Fibroblast of the aortic adventitia (primary cell): ENCODE results near the gene FUNDC1. TPM values are rescaled to one million over a fixed set of nuclear protein-coding genes. Genes with fewer than 3 reads are reported as not detected.

Source experiments
- DNase-seq: peaks from one replicate; pipeline ENCODE4 v3.0.0-alpha.2; 2010; ENCODE audit warnings: low read depth
- H3K4me3 ChIP-seq: 2 replicates; pipeline ENCODE4 v1.5.1; 2011; ENCODE audit warnings: low read depth, mild to moderate bottlenecking, control low read depth, low read length, moderate library complexity
- total RNA-seq: library from RNA; depleted of rRNA; stranded (reverse); fragments of >200 nt; gene quantifications from 2 replicates; pipeline ENCODE4 v1.2.3, GENCODE V29; 2012; ENCODE audit warnings: low replicate concordance
- TF ChIP-seq, protein P1 (sequence below): IDR thresholded peaks from 2 replicates; pipeline ENCODE4 v1.5.1; 2011; ENCODE audit warnings: mild to moderate bottlenecking, low read length, control low read depth, inconsistent platforms; ENCODE audit not compliant: insufficient read depth

The FUNDC1 gene
- total RNA-seq, 1 donor: 18.6 TPM

DNA sequence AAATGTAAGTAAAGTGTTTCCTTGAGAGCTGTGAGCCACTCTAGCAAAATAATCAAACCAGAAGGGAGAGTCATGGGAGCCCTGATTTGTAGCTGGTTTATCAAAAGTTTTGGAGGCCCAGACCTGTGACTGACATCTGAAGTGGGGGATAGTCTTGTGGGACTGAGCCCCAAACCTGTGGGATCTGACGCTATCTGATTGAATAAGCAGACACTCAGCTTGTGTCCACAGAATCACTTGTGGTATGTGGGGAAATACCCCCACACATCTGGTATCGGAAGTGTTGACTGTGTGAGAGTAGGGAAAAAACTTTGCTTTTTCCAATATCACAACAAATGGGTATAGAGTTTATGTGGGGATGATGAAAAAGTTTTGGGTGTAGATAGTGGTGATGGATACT is 35.4 kb downstream of the FUNDC1 start:
- no peak overlapping the region for H3K4me3 ChIP-seq
- TF ChIP-seq, protein P1, sequence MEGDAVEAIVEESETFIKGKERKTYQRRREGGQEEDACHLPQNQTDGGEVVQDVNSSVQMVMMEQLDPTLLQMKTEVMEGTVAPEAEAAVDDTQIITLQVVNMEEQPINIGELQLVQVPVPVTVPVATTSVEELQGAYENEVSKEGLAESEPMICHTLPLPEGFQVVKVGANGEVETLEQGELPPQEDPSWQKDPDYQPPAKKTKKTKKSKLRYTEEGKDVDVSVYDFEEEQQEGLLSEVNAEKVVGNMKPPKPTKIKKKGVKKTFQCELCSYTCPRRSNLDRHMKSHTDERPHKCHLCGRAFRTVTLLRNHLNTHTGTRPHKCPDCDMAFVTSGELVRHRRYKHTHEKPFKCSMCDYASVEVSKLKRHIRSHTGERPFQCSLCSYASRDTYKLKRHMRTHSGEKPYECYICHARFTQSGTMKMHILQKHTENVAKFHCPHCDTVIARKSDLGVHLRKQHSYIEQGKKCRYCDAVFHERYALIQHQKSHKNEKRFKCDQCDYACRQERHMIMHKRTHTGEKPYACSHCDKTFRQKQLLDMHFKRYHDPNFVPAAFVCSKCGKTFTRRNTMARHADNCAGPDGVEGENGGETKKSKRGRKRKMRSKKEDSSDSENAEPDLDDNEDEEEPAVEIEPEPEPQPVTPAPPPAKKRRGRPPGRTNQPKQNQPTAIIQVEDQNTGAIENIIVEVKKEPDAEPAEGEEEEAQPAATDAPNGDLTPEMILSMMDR: no peak
- DNase-seq: no peak

DNA sequence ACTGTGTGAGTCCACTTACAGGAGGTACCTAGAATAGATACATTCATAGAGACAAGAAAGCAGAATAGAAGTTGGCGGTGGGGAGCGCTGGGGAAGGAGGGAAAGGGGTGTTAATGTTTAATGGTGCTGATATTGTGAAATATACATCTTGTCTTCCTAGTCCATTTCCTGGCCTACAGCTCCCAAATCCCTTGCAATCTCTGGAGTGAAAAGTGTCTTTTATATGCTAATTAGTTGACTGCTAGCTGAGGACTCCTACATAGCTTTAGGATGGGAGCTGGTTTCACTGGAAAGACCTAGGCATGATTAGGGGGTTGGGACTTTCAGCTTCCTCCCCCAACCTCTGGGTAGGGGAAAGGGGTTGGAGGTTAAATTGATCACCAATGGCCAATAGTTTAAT is 36.0 kb downstream of the FUNDC1 start:
- TF ChIP-seq, protein P1: no peak
- DNase-seq: no peak
- no peak overlapping the region for H3K4me3 ChIP-seq

DNA sequence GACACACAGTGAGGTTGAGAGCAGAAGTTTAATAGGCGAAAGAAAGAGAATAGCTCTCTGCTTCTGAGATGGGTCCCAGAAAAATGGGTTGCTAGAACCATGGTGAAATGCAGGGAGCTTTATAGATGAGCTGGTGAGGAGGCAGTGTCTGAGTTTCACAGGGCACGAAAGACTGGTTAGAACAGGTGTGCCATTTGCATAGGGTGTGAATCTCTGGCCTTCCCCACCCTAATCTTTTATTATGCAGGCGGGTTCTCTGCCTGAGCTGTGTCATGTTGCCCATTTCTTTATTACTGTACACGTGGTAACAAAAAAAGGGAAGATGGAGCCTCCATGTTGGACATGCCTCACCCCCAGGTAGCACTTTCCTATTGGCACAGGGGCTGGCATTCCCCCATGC is 39.1 kb downstream of the FUNDC1 start:
- H3K4me3 ChIP-seq: no peak overlapping the region
- TF ChIP-seq, protein P1: no peak
- no peak for DNase-seq

DNA sequence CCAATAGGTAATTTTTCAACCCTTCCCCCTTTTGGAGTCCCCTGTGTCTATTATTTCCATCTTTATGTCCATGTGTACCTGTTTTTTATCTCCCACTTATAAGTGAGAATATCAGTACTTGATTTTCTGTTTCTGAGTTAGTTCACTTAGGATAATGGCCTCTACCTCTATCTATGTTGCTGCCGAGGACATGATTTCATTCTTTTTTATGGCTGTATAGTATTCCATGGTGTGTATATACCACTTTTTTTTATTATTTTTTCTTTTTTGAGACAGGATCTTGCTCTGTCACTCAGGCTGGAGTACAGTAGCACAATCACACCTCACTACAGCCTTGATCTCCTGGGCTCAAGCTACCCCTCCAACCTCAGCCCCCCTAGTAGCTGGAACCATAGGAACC is 47.6 kb downstream of the FUNDC1 start:
- H3K4me3 ChIP-seq: no peak overlapping the region
- no peak for DNase-seq
- TF ChIP-seq, protein P1: no peak

DNA sequence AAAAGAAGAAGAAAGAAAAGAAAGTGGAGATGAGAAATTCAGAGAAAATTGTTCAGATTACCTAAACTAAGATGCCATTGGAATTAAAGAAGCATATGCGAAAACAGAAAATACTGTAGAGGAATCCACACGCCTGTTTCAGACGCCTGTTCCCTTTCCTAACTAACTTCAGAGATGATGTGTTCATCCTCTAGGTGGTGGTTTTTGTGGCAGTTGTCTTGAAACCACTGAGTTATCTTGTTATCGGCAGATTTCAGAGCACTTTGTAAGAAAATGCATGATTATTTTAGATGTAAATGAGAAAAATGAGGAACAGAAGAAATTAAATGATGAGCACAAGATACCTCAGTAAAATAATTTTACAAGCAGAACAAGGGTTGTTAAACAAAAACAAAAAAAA is 48.3 kb downstream of the FUNDC1 start:
- TF ChIP-seq, protein P1: no peak
- no peak overlapping the region for H3K4me3 ChIP-seq
- no peak for DNase-seq

DNA sequence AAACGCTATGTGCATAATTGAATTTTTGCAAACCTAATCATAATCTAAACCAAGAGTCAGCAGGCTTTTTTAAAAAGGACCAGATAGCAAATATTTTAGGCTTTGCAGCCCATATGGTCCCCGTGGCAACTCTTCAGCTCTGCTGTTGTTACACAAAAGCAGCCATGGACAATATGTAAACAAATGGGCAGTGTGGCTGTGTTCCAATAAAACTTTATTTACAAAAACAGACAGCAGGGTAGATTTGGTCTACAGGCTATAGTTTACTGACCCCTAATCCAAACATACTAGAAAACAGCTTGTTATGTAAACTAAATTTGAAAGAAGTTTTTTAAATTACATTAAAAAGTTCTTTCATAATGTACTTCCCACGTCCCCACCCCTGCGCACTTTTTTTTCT is 53.1 kb downstream of the FUNDC1 start:
- TF ChIP-seq, protein P1: no peak
- H3K4me3 ChIP-seq: no peak overlapping the region
- no peak for DNase-seq

DNA sequence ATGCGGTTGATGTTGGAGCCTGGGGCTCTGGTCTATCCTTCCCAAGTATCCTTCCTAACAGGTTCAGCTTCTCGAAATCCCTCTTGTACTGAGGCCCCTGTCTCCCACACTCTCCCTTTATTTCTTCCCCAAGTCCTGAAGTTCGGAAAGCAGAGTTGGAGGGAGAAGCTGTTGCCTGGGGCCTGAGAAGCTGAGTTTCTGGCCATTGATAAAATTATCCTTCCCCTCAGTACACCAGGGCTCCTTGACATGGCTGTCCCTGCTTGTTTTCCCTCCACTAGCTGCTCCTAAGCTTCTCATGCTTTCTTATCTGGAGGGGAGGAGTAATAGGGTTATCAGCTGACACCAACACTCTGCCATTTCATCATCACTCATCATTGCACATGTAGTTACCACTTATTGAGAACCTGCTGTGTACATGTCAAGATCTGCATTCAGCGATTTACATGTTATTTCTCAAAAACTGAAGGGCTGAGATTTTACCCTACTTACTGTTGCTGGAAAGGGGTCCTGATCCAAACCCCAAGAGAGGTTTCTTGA is 58.0 kb downstream of the FUNDC1 start:
- DNase-seq: no peak
- TF ChIP-seq, protein P1: no peak
- H3K4me3 ChIP-seq: no peak overlapping the region
